Skeletal muscle tissue (tissue), 4 donors: Measurements from ENCODE around the gene IDS. TPM values are rescaled to one million over a fixed set of nuclear protein-coding genes. Genes with fewer than 3 reads are reported as not detected.
"Not testable (repeated sequence)": the region's sequence is repeated elsewhere in the genome, so short reads cannot be mapped to it uniquely, and the experiment has no call there.

Experiments used
- H3K27ac ChIP-seq: one replicate; pipeline ENCODE4 v1.7.0; 2013; ENCODE audit warnings: mild to moderate bottlenecking, low read depth, low read length, inconsistent platforms
- H3K27me3 ChIP-seq, 3 donors: one replicate each; pipeline ENCODE4 v1.7.0; 2013; ENCODE audit warnings: low read length in 3 of 3; ENCODE audit not compliant: control insufficient read depth in 3 of 3, insufficient read depth in 3 of 3
- H3K36me3 ChIP-seq, 3 donors: one replicate each; pipeline ENCODE4 v1.7.0; 2013; ENCODE audit warnings: low read length in 3 of 3; ENCODE audit not compliant: control insufficient read depth in 3 of 3, insufficient read depth in 3 of 3
- H3K4me1 ChIP-seq, 3 donors: one replicate each; pipeline ENCODE4 v1.7.0; 2013; ENCODE audit warnings: low read length in 3 of 3, mild to moderate bottlenecking in 3 of 3; ENCODE audit not compliant: control insufficient read depth in 3 of 3, insufficient read depth in 3 of 3
- H3K4me3 ChIP-seq, 3 donors: one replicate each; pipeline ENCODE4 v1.7.0; 2013; ENCODE audit warnings: low read length in 3 of 3
- H3K9ac ChIP-seq, 3 donors: one replicate each; pipeline ENCODE4 v1.7.0; 2013; ENCODE audit warnings: low read length in 3 of 3, mild to moderate bottlenecking in 3 of 3, moderate library complexity in 2 of 3, low read depth in 1 of 3
- H3K9me3 ChIP-seq, 3 donors: one replicate each; pipeline ENCODE4 v1.7.0; 2013; ENCODE audit warnings: low read length in 3 of 3; ENCODE audit not compliant: control insufficient read depth in 3 of 3
- total RNA-seq: library from RNA; depleted of rRNA; stranded (reverse); fragments of >200 nt; gene quantifications from one replicate; pipeline ENCODE4 v1.2.3, GENCODE V29; 2014
- donor health status: Osteomylitis.

IDS gene
- total RNA-seq, 1 donor from 2014 or later = 11.5 TPM

DNA sequence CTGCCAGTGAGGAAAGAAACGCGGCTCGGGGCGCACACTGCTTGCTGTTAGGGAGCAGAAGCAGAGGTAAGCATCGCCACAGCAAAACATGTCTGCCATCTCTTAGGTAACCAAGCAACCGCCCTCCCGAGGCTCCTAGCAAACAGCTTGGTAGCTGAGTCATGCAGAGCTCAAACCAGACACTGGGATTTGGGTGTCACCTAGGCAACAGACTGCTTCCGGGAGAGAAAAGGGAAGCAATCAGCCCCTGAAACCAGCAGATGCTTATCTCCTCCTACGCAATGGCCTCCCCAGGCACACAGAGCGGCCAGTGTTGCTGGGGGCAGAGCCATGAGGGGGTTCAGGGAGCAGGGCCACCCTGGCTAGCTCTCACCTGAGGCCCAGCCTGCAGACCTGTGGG, 1.7 kb downstream of the IDS start:
- not testable (repeated sequence) for H3K27me3 ChIP-seq, H3K4me3 ChIP-seq, H3K9me3 ChIP-seq, H3K27ac ChIP-seq, H3K9ac ChIP-seq
- Histone ChIP-seq H3K36me3 (peaks cover 10 to 28% (median 15%) of the 10 kb centered on the region in 3 donors), H3K4me1 (peaks cover 7 to 15% (median 9%) of the 10 kb centered on the region in 3 donors)

GRCh38 chrX:149502923-149503322, 2.2 kb downstream of the IDS start:
- Histone ChIP-seq H3K4me1 (peaks cover 7 to 15% (median 9%) of the 10 kb centered on the region in 3 donors), H3K36me3 (peaks cover 15 to 31% (median 16%) of the 10 kb centered on the region in 3 donors)
- H3K27me3 ChIP-seq, H3K27ac ChIP-seq, H3K4me3 ChIP-seq, H3K9ac ChIP-seq, H3K9me3 ChIP-seq: not testable (repeated sequence)

DNA sequence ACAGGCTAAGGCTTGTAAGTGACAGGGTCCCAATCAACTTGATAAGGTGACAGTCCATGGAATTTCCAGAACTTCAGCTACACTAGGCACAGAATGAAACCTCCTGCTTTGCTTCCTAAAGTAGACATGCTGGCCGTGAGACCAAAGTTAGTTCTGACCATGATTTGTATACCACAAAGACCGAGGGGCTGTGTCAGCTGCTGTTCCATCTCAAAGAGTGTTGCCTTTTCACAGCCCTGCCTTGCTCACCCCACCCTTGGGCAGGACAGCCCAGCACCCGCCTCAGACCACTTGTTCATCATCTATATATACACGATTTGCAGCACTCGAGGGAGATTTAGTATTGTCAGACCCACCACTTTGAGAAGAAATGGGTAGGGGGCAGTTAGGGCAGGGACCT, 5.3 kb downstream of the IDS start:
- peaks cover 38 to 57% (median 38%) of the 10 kb centered on the region in 3 donors for H3K36me3 ChIP-seq
- H3K9me3 ChIP-seq = no peaks in the 10 kb centered on the region
- H3K4me3 ChIP-seq = no peak overlapping the region
- H3K4me1 ChIP-seq = peaks cover 5 to 13% (median 12%) of the 10 kb centered on the region in 3 donors
- H3K27ac ChIP-seq = no peak overlapping the region
- H3K27me3 ChIP-seq = no peaks in the 10 kb centered on the region
- H3K9ac ChIP-seq = no peak overlapping the region

GRCh38 chrX:149498767-149499166, 6.3 kb downstream of the IDS start:
- H3K9me3 ChIP-seq = no peaks in the 10 kb centered on the region
- no peak overlapping the region for H3K27ac ChIP-seq
- H3K27me3 ChIP-seq = no peaks in the 10 kb centered on the region
- H3K9ac ChIP-seq = no peak overlapping the region
- H3K36me3 ChIP-seq = peaks cover 41 to 66% (median 41%) of the 10 kb centered on the region in 3 donors
- H3K4me3 ChIP-seq = no peak overlapping the region
- peaks cover 6 to 15% (median 7%) of the 10 kb centered on the region in 3 donors for H3K4me1 ChIP-seq

DNA sequence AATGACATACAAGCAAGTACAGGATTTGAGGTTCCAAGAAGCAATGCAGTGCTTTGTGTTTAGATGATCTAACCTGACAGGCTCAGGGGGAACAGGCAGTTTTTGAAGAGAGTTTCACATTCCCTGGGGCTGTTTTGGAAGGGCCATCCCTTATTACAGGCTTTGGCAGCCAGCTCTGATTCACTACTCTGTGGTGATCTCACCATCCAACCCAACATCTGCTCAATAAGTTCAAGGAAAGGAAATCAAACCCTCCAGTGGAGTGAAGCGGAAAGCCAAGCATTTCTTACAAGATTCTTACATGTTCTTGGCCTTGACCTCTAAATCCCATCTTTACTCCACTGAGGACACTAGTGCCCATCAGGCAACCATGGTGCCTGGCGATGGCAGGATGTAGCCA, 7.5 kb downstream of the IDS start:
- H3K27me3 ChIP-seq = no peaks in the 10 kb centered on the region
- H3K9ac ChIP-seq = no peak overlapping the region
- H3K9me3 ChIP-seq = no peaks in the 10 kb centered on the region
- peaks cover 5 to 23% (median 15%) of the 10 kb centered on the region in 3 donors for H3K4me1 ChIP-seq
- no peak overlapping the region for H3K27ac ChIP-seq
- no peak overlapping the region for H3K4me3 ChIP-seq
- H3K36me3 ChIP-seq = peaks cover 45 to 70% (median 46%) of the 10 kb centered on the region in 3 donors

- H3K9ac ChIP-seq = no peak overlapping the region
- H3K36me3 ChIP-seq = peaks cover 43 to 74% (median 46%) of the 10 kb centered on the region in 3 donors
- peaks cover 3 to 23% (median 15%) of the 10 kb centered on the region in 3 donors for H3K4me1 ChIP-seq
- H3K27me3 ChIP-seq = no peaks in the 10 kb centered on the region
- H3K27ac ChIP-seq = no peak overlapping the region
- no peaks in the 10 kb centered on the region for H3K9me3 ChIP-seq
- H3K4me3 ChIP-seq = no peak overlapping the region
Observed at GRCh38 chrX:149497054-149497453, 8.1 kb downstream of the IDS start.

DNA sequence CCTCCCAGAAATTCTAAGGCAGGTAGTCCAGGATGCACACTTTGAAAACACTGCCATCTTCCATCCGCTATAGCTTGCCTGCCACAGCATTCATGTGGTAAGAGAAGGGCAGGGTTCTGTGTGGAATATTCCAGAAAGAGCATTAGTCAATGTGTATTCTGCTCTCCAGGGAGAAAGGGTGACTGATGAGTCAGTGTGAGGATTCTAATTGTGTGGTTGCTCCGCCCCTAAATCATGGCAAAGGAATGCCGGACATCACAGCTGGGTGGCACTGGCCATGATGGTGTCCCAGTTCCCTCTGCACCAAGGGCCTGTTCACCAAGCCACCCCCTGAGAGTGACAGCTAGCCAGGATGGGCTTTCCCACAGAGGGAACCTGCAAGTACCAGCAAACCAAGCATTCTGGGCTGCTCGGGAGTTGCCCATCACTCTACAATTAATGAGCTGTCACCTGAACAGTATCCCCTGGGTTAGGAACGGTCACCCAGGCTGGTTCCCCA, 9.5 kb downstream of the IDS start:
- peaks cover 2 to 23% (median 15%) of the 10 kb centered on the region in 3 donors for H3K4me1 ChIP-seq
- H3K9ac ChIP-seq = no peak overlapping the region
- no peaks in the 10 kb centered on the region for H3K27me3 ChIP-seq
- no peak overlapping the region for H3K27ac ChIP-seq
- H3K9me3 ChIP-seq = no peaks in the 10 kb centered on the region
- no peak overlapping the region for H3K4me3 ChIP-seq
- H3K36me3 ChIP-seq = peaks cover 40 to 70% (median 49%) of the 10 kb centered on the region in 3 donors

- Histone ChIP-seq H3K9me3 (no peaks in the 10 kb centered on the region), H3K9ac (no peak overlapping the region), H3K4me1 (peaks cover 2 to 23% (median 15%) of the 10 kb centered on the region in 3 donors), H3K4me3 (no peak overlapping the region), H3K36me3 (peaks cover 35 to 64% (median 54%) of the 10 kb centered on the region in 3 donors), H3K27me3 (no peaks in the 10 kb centered on the region), H3K27ac (no peak overlapping the region)
Observed at GRCh38 chrX:149494844-149495565, 10.1 kb downstream of the IDS start.

- Histone ChIP-seq H3K27me3 (no peaks in the 10 kb centered on the region), H3K27ac (peak overlapping the region; percentile 26), H3K4me1 (peaks cover 3 to 24% (median 16%) of the 10 kb centered on the region in 3 donors), H3K9me3 (no peaks in the 10 kb centered on the region), H3K36me3 (peaks cover 30 to 61% (median 58%) of the 10 kb centered on the region in 3 donors), H3K4me3 (no peak overlapping the region), H3K9ac (peak overlapping the region in 2 of 3 donors; percentile 35 to 69)
Observed at GRCh38 chrX:149493567-149494562, 11.2 kb downstream of the IDS start.
